ENCODE measurements around the gene MCM5. TPM values are rescaled to one million over a fixed set of nuclear protein-coding genes. Genes with fewer than 3 reads are reported as not detected.

MCM5 gene
- total and polyA plus RNA-seq, 8 donors, result 7.2 to 17.7 (median 12.1) TPM

DNA sequence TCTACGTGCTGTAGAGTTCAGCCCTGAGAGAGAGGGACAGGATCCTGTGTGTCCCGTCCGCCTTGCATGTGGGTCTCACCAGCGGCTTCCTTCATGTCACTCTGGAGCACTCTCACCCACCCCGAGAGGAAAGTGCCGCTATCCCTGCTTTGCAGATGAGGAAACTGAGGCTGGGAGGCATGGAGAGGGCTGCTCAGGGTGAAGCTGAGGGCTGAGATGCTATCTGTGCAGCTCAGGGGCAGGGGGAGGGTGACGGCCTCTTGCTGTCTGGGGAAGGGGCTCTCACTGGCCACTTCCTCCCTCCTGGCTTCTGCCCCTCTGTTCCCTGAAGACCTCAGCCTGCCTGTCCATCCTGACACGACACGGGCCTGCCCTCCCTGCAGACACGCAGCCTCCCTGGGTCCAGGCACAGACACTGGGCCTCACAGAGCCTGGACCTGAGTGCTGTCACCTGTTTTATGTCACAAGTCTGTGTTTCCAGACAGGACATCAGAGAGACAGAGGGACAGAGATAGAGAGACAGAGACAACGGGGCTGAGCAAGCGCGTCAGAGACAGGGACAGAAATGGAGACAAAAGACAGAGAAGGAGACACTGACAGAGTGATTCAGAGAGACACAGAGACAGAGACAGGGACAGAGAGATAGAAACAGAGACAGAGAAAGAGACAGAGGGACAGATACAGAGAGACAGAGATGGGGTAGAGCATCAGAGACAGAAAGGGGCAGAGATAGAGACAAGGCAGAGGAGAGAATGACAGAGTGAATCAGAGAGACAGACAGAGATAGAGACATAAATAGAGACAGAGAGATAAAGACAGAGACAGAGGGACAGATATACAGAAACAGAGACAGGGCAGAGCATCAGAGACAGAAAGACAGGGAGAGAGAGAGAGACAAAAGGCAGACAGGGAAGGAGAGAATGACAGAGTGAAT, 53.1 kb downstream of the MCM5 start:
- FAIRE-seq, result no peak
- 63% methylated on average over 13 of the region's 13 CpGs for WGBS, 2 donors
- ATAC-seq, result no peak

GRCh38 chr22:35454416-35455054, 54.6 kb downstream of the MCM5 start:
- Histone ChIP-seq H3K4me1 (no peaks in the 10 kb centered on the region), H3K9me3 (no peaks in the 10 kb centered on the region), H3K4me3 (no peak overlapping the region), H3K36me3 (no peaks in the 10 kb centered on the region), H3K27me3 (no peaks in the 10 kb centered on the region), H3K27ac (no peak overlapping the region)
- 54 to 58% methylated on average over 9 of the region's 9 CpGs for WGBS, 2 donors
- intact Hi-C loops (cut with DNase I), result no loop called here
- FAIRE-seq, result no peak
- no peak for DNase-seq
- TF ChIP-seq, protein P1, sequence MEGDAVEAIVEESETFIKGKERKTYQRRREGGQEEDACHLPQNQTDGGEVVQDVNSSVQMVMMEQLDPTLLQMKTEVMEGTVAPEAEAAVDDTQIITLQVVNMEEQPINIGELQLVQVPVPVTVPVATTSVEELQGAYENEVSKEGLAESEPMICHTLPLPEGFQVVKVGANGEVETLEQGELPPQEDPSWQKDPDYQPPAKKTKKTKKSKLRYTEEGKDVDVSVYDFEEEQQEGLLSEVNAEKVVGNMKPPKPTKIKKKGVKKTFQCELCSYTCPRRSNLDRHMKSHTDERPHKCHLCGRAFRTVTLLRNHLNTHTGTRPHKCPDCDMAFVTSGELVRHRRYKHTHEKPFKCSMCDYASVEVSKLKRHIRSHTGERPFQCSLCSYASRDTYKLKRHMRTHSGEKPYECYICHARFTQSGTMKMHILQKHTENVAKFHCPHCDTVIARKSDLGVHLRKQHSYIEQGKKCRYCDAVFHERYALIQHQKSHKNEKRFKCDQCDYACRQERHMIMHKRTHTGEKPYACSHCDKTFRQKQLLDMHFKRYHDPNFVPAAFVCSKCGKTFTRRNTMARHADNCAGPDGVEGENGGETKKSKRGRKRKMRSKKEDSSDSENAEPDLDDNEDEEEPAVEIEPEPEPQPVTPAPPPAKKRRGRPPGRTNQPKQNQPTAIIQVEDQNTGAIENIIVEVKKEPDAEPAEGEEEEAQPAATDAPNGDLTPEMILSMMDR (IDR thresholded peaks at IDR 0.05), result no peak
- no peak for ATAC-seq

More for the DNA sequence above, 53.1 kb downstream of the MCM5 start:
- H3K36me3 ChIP-seq, result no peaks in the 10 kb centered on the region
- H3K9me3 ChIP-seq, result no peaks in the 10 kb centered on the region
- H3K27me3 ChIP-seq, result no peaks in the 10 kb centered on the region
- intact Hi-C loops (cut with DNase I), result no loop called here
- H3K4me1 ChIP-seq, result no peaks in the 10 kb centered on the region
- H3K4me3 ChIP-seq, result no peak overlapping the region
- H3K27ac ChIP-seq, result no peak overlapping the region
- TF ChIP-seq, protein P1 (IDR thresholded peaks at IDR 0.05), result no peak
- no peak for DNase-seq

DNA sequence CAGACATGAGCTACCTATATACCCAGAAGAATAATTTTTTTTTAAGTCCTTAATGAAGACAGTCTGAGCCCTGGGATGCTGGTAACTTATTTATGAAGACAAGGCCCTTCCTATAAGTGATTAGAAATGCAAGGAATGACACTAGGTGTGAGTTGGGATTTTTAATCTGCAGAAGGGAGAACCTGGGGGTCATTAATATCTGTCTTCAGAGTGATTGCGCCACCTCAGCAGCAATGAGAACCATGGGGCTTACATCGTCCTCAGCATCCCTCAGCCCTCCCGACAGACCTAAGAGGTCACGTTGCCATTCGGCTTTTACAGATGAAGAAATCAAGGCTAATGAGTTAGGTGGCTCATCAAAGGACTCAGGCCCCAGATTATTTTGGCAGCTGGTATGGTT, 55.6 kb downstream of the MCM5 start:
- intact Hi-C loops (cut with DNase I), result no loop called here
- no peak for FAIRE-seq
- Histone ChIP-seq H3K4me1 (no peaks in the 10 kb centered on the region), H3K36me3 (no peaks in the 10 kb centered on the region), H3K27ac (no peak overlapping the region), H3K27me3 (no peaks in the 10 kb centered on the region), H3K9me3 (no peaks in the 10 kb centered on the region), H3K4me3 (no peak overlapping the region)
- 89 to 90% methylated on average over 5 of the region's 5 CpGs for WGBS, 2 donors
- no peak for ATAC-seq
- no peak for DNase-seq
- TF ChIP-seq, protein P1 (IDR thresholded peaks at IDR 0.05), result no peak

DNA sequence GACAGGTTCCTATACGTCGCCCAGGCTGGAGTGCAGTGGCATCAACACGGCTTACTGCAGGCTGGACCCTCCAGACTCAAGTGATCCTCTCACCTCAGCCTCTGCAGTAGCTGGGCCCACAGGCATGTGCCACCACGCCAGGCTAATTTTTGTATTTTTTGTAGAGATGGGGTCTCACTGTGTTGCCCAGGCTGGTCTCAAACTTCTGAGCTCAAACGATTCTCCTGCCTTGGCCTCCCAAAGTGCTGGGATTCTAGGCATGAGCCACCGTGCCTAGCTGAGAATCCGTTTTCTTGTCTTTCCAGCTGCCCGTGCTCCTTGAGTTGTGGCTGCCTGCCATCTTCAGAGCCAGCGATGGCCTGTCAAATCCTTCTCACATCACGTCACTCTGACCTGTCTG, 56.8 kb downstream of the MCM5 start:
- FAIRE-seq, result no peak
- Histone ChIP-seq H3K4me3 (no peak overlapping the region), H3K27ac (no peak overlapping the region), H3K36me3 (no peaks in the 10 kb centered on the region), H3K27me3 (no peaks in the 10 kb centered on the region), H3K4me1 (no peaks in the 10 kb centered on the region), H3K9me3 (no peaks in the 10 kb centered on the region)
- no peak for DNase-seq
- intact Hi-C loops (cut with DNase I), result no loop called here
- WGBS, 2 donors, result 84 to 88% methylated on average over 10 of the region's 10 CpGs
- no peak for ATAC-seq
- TF ChIP-seq, protein P1 (IDR thresholded peaks at IDR 0.05), result no peak

All from pancreas (tissue), 10 donors.